Measurements from ENCODE around the gene CFAP68. TPM values are rescaled to one million over a fixed set of nuclear protein-coding genes. Genes with fewer than 3 reads are reported as not detected.

Gene CFAP68
- total RNA-seq, 6 experiments from 2014 or later: 10.6 to 22.9 (median 15.7) TPM

GRCh38 chr11:111913997-111914396, 34.7 kb downstream of the CFAP68 start:
- no peak overlapping the region for H3K4me3 ChIP-seq
- no peaks in the 10 kb centered on the region for H3K36me3 ChIP-seq
- no peak for TF ChIP-seq POLR2A (IDR thresholded peaks at IDR 0.05)
- TF ChIP-seq, protein P1, sequence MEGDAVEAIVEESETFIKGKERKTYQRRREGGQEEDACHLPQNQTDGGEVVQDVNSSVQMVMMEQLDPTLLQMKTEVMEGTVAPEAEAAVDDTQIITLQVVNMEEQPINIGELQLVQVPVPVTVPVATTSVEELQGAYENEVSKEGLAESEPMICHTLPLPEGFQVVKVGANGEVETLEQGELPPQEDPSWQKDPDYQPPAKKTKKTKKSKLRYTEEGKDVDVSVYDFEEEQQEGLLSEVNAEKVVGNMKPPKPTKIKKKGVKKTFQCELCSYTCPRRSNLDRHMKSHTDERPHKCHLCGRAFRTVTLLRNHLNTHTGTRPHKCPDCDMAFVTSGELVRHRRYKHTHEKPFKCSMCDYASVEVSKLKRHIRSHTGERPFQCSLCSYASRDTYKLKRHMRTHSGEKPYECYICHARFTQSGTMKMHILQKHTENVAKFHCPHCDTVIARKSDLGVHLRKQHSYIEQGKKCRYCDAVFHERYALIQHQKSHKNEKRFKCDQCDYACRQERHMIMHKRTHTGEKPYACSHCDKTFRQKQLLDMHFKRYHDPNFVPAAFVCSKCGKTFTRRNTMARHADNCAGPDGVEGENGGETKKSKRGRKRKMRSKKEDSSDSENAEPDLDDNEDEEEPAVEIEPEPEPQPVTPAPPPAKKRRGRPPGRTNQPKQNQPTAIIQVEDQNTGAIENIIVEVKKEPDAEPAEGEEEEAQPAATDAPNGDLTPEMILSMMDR (IDR thresholded peaks at IDR 0.05): no peak
- intact Hi-C loops (cut with DNase I): no loop called here
- DNase-seq (no peak), ATAC-seq (no peak)
- no peaks in the 10 kb centered on the region for H3K9me3 ChIP-seq
- WGBS (ENCODE audit: insufficient coverage, low coverage, low lambda C conversion rate, missing lambda C conversion rate): 32% methylated on average over 3 of the region's 4 CpGs
- no peaks in the 10 kb centered on the region for H3K27me3 ChIP-seq
- peaks cover 0 to 10% (median 2%) of the 10 kb centered on the region in 4 donors for H3K4me1 ChIP-seq
- peak overlapping the region in 2 of 3 donors; percentile 49 to 60 for H3K27ac ChIP-seq

DNA sequence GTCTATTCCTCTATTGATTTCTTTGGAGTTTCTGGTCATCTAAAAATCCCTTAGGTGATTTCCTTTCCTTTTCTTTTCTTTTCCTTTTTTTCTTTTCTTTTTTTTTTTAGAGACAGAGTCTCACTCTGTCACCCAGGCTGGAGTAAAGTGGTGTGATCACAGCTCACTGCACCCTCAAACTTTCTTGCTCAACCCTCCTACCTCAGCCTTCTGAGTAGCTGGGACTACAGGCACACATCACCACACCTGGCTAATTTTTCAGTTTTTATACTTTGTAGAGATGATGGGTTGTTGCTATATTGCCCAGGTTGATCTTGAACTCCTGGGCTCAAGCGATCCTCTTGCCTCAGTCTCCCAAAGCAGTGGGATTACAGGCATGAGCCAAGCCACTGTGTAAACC, 37.4 kb downstream of the CFAP68 start:
- Histone ChIP-seq H3K4me1 (peaks cover 0 to 16% (median 2%) of the 10 kb centered on the region in 4 donors), H3K36me3 (no peaks in the 10 kb centered on the region), H3K27ac (no peak overlapping the region), H3K9me3 (no peaks in the 10 kb centered on the region), H3K27me3 (no peaks in the 10 kb centered on the region), H3K4me3 (no peak overlapping the region)
- intact Hi-C loops (cut with DNase I): no loop called here
- WGBS (ENCODE audit: insufficient coverage, low coverage, low lambda C conversion rate, missing lambda C conversion rate): 100% methylated on average over 1 of the region's 1 CpG
- ATAC-seq: no peak
- no peak for DNase-seq
- TF ChIP-seq, protein P1 (IDR thresholded peaks at IDR 0.05): no peak
- TF ChIP-seq POLR2A (IDR thresholded peaks at IDR 0.05): no peak

- H3K4me3 ChIP-seq: no peak overlapping the region
- H3K36me3 ChIP-seq: no peaks in the 10 kb centered on the region
- intact Hi-C loops (cut with DNase I): no loop called here
- no peaks in the 10 kb centered on the region for H3K9me3 ChIP-seq
- TF ChIP-seq POLR2A (IDR thresholded peaks at IDR 0.05): no peak
- TF ChIP-seq, protein P1 (IDR thresholded peaks at IDR 0.05): no peak
- peak overlapping the region in 2 of 3 donors; percentile 61 to 89 for H3K27ac ChIP-seq
- no peak for ATAC-seq
- no peaks in the 10 kb centered on the region for H3K27me3 ChIP-seq
- DNase-seq: no peak
- WGBS (ENCODE audit: insufficient coverage, low coverage, low lambda C conversion rate, missing lambda C conversion rate): 93% methylated on average over 2 of the region's 2 CpGs
- peaks cover 0 to 18% (median 2%) of the 10 kb centered on the region in 4 donors for H3K4me1 ChIP-seq
These were observed 38.0 kb downstream of the CFAP68 start for GRCh38 chr11:111917312-111917711.

GRCh38 chr11:111917788-111918187, 38.4 kb downstream of the CFAP68 start:
- Histone ChIP-seq H3K4me3 (no peak overlapping the region), H3K27ac (peak overlapping the region in 2 of 3 donors; percentile 61 to 89), H3K4me1 (peaks cover 0 to 23% (median 3%) of the 10 kb centered on the region in 4 donors), H3K27me3 (no peaks in the 10 kb centered on the region), H3K36me3 (no peaks in the 10 kb centered on the region), H3K9me3 (no peaks in the 10 kb centered on the region)
- DNase-seq (no peak), ATAC-seq (no peak)
- TF ChIP-seq, protein P1 (IDR thresholded peaks at IDR 0.05): no peak
- no peak for TF ChIP-seq POLR2A (IDR thresholded peaks at IDR 0.05)
- WGBS (ENCODE audit: insufficient coverage, low coverage, low lambda C conversion rate, missing lambda C conversion rate): 82% methylated on average over 3 of the region's 3 CpGs
- intact Hi-C loops (cut with DNase I): no loop called here
